B cell (primary cell): Measurements from ENCODE around the gene STAC3. TPM values are rescaled to one million over a fixed set of nuclear protein-coding genes. Genes with fewer than 3 reads are reported as not detected.

Experiments used
- ATAC-seq: fragments of 200-7000 bp; cut with Tn5 transposase; one replicate; pipeline ENCODE4 v1.10.0; 2021; ENCODE audit warnings: low read depth, mild to moderate bottlenecking, moderate number of reproducible peaks, moderate library complexity
- CTCF ChIA-PET: fragments of 350-600 bp; sonication (Branson Sonifier 250); formaldehyde crosslinking; loops from one replicate; lab custom pipeline; 2021; ENCODE audit warnings: antibody characterized with exemption, inconsistent platforms; lab: Charles Lee
- POLR2A ChIA-PET: fragments of 350-600 bp; sonication (Branson Sonifier 250); formaldehyde crosslinking; loops from one replicate; lab custom pipeline; 2021; ENCODE audit warnings: antibody characterized with exemption; lab: Charles Lee
- DNase-seq: peaks from one replicate; pipeline ENCODE4 v3.0.0; 2013
- H2AFZ ChIP-seq: 2 replicates; pipeline ENCODE4 v1.6.1; 2012; ENCODE audit warnings: mild to moderate bottlenecking, low read depth, low read length; ENCODE audit not compliant: insufficient read depth, poor library complexity, severe bottlenecking
- H3K27ac ChIP-seq, 2 donors: 1 replicate in 1 of 2; 2 replicates in 1 of 2; pipeline ENCODE4 v1.5.1; 2012 to 2013; ENCODE audit warnings: low read length in 2 of 2, mild to moderate bottlenecking in 2 of 2, moderate library complexity in 1 of 2
- H3K27me3 ChIP-seq, 4 experiments: fragments of 200-600 bp in 1 of 4; sonication (generic) in 1 of 4; replicated peaks in 1 of 4; 1 replicate in 2 of 4; 2 replicates in 2 of 4; pipeline versions ENCODE4 v1.6.1 to v1.7.0; 2013 to 2016; ENCODE audit warnings: low read length in 3 of 4, mild to moderate bottlenecking in 2 of 4, mixed read lengths in 1 of 4, moderate library complexity in 1 of 4; ENCODE audit not compliant: insufficient read depth in 4 of 4, control insufficient read depth in 3 of 4; ENCODE audit errors: control extremely low read depth in 1 of 4
- H3K36me3 ChIP-seq, 2 experiments: replicated peaks in 1 of 2; 1 replicate in 1 of 2; 2 replicates in 1 of 2; pipeline versions ENCODE4 v1.6.1 to v1.7.1; 2013; ENCODE audit warnings: low read length in 1 of 2; ENCODE audit not compliant: insufficient read depth in 2 of 2, control insufficient read depth in 1 of 2; ENCODE audit errors: control extremely low read depth in 1 of 2, extremely low read depth in 1 of 2
- H3K4me1 ChIP-seq, 2 donors: fragments of 200-600 bp in 1 of 2; sonication (generic) in 1 of 2; 1 replicate in 1 of 2; 2 replicates in 1 of 2; pipeline versions ENCODE4 v1.5.1 to v1.6.1; 2013 to 2017; ENCODE audit warnings: low read length in 2 of 2; ENCODE audit not compliant: control insufficient read depth in 2 of 2, insufficient read depth in 2 of 2
- H3K4me2 ChIP-seq: replicated peaks from 2 replicates; pipeline ENCODE3; 2012; ENCODE audit warnings: mild to moderate bottlenecking, low read depth, low read length; ENCODE audit not compliant: poor library complexity, severe bottlenecking
- H3K4me3 ChIP-seq, 5 experiments: fragments of 200-600 bp in 1 of 5; sonication (generic) in 1 of 5; 1 replicate in 3 of 5; 2 replicates in 2 of 5; pipeline versions ENCODE4 v1.5.1 to v1.7.0; 2011 to 2016; ENCODE audit warnings: low read length in 4 of 5, mild to moderate bottlenecking in 4 of 5, low read depth in 2 of 5, control low read depth in 1 of 5, moderate library complexity in 1 of 5; ENCODE audit not compliant: insufficient read depth in 1 of 5; ENCODE audit errors: control extremely low read depth in 1 of 5, extremely low read depth in 1 of 5
- H3K79me2 ChIP-seq: fragments of 200-600 bp; sonication (generic); one replicate; pipeline ENCODE4 v1.6.0; 2016; ENCODE audit warnings: low read length; ENCODE audit not compliant: control insufficient read depth, insufficient read depth
- H3K9ac ChIP-seq: fragments of 200-600 bp; sonication (generic); 2 replicates; pipeline ENCODE4 v1.6.1; 2017; ENCODE audit warnings: mild to moderate bottlenecking, low read length, moderate library complexity
- H3K9me3 ChIP-seq, 3 donors: one replicate each; pipeline versions ENCODE4 v1.6.1 to v1.7.1; 2013; ENCODE audit warnings: low read length in 2 of 3; ENCODE audit not compliant: control insufficient read depth in 2 of 3, insufficient read depth in 1 of 3; ENCODE audit errors: control extremely low read depth in 1 of 3
- H4K20me1 ChIP-seq: 2 replicates; pipeline ENCODE4 v1.6.0; 2012; ENCODE audit warnings: mild to moderate bottlenecking, low read length; ENCODE audit not compliant: insufficient read depth, control insufficient read depth, poor library complexity, severe bottlenecking
- H3K27ac Mint-ChIP-seq: one replicate; pipeline ENCODE4 v1.8.0; 2021; ENCODE audit warnings: mixed read lengths
- H3K27me3 Mint-ChIP-seq: one replicate; pipeline ENCODE4 v1.8.0; 2021; ENCODE audit warnings: mixed read lengths
- H3K4me1 Mint-ChIP-seq: one replicate; pipeline ENCODE4 v1.8.0; 2021; ENCODE audit warnings: mixed read lengths
- H3K4me3 Mint-ChIP-seq: one replicate; pipeline ENCODE4 v1.8.0; 2021; ENCODE audit warnings: mixed read lengths
- H3K9me3 Mint-ChIP-seq: one replicate; pipeline ENCODE4 v1.8.0; 2022; ENCODE audit warnings: mixed read lengths; ENCODE audit not compliant: insufficient read depth
- CTCF ChIP-seq: fragments of 200-600 bp; IDR thresholded peaks from one replicate; pipeline ENCODE4 v1.8.0; 2022; ENCODE audit warnings: antibody characterized with exemption, mild to moderate bottlenecking
- EZH2 ChIP-seq: IDR thresholded peaks from 2 replicates; pipeline ENCODE4 v1.6.1; 2012; ENCODE audit warnings: borderline replicate concordance, low read depth, mild to moderate bottlenecking, moderate library complexity, low read length; ENCODE audit not compliant: insufficient read depth, poor library complexity, severe bottlenecking
- WGBS: methylation state at CpG from one replicate; pipeline ENCODE4 v1.1.5; 2013; ENCODE audit warnings: missing lambda C conversion rate; ENCODE audit not compliant: insufficient coverage; 5-methylcytosine and 5-hydroxymethylcytosine counted together
- intact Hi-C: fragments of 100-400 bp; cut with micrococcal nuclease; formaldehyde crosslinking; loops from one replicate; pipeline ENCODE4 v1.10.0; 2022
- polyA plus RNA-seq: library from polyadenylated mRNA; depleted of rRNA; stranded (reverse); fragments of >200 nt; gene quantifications from 2 replicates; pipeline ENCODE4 v1.2.3, GENCODE V29; 2012
- total RNA-seq, 2 donors: library from RNA; stranded (reverse); fragments of 120-200 nt in 1 of 2; gene quantifications; 1 replicate in 1 of 2; 2 replicates in 1 of 2; pipeline versions ENCODE4 v1.2.3 to v1.2.4, GENCODE V29; 2013 to 2022

The STAC3 gene
- total and polyA plus RNA-seq, 2 donors (not counting 1 experiment from before 2014, with no cell fraction given): 4.5 to 6.2 TPM

DNA sequence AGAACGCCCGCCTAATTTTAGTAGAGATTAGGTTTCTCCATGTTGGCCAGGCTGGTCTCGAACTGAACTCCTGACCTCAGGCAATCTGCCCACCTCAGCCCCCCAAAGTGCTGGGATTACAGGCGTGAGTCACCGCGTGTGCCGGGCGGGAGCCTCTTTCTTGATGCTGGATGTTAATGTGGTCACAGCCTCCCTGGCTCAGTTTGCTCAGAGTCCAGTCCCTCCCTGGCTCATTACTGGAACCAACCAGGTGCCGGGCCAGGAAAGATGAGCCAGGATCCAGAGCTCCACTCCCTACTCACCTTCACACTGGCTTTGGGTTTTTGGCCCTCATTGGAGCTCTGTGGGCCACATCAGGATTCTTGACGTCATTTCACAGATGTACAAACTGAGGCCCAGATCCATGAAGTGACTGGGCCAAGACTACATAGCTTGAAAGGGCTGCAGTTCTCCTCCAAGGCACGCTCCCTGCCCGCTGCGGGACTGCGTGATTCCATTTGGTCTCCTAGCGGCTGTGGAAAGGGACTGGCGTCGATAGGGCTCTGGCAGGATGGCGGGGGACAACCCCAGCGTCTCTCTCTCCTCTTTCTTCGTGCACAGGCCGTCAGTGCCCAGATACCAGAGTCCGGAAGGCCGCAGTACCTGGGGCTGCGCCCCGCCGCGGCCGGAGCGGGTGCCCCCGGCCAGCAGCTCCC is 26.6 kb downstream of the STAC3 start:
- H3K27me3 Mint-ChIP-seq: peaks cover 46% of the 10 kb centered on the region

More for the DNA sequence above, 26.6 kb downstream of the STAC3 start:
- DNase-seq (no peak), ATAC-seq (no peak)
- Mint-ChIP-seq H3K9me3 (no peaks in the 10 kb centered on the region), H3K4me1 (peaks cover 71% of the 10 kb centered on the region), H3K4me3 (peak overlapping the region; percentile 34), H3K27ac (no peak overlapping the region)
- Histone ChIP-seq H3K4me3 (no peak overlapping the region), H3K4me1 (peaks cover 81 to 86% of the 10 kb centered on the region in 2 donors), H3K4me2 (peak overlapping the region; percentile 72), H2AFZ (peak overlapping the region; percentile 34), H3K36me3 (no peaks in the 10 kb centered on the region), H3K27me3 (peaks cover 0 to 80% (median 51%) of the 10 kb centered on the region in 4 experiments), H3K9ac (peak overlapping the region; percentile 24), H3K9me3 (peaks cover 0 to 45% (median 0%) of the 10 kb centered on the region in 3 donors), H4K20me1 (peaks cover 22% of the 10 kb centered on the region), H3K79me2 (peaks cover 14% of the 10 kb centered on the region), H3K27ac (no peak overlapping the region)
- CTCF ChIA-PET: interaction anchor here (0.6 to 31.1 kb wide), 3 partner anchors 8 to 108 kb away, joined by 3 to 838 read pairs (median 360); partner anchors contain the start of gene NXPH4
- intact Hi-C loops: no loop called here
- TF ChIP-seq EZH2 (no peak), CTCF (no peak)
- 28% methylated on average over 25 of the region's 30 CpGs for WGBS
- POLR2A ChIA-PET: interaction anchor here (7.5 kb wide), 1 partner anchor 14 kb away, joined by 89 read pairs; a partner anchor contains a TSS
